Heart right ventricle (tissue), 16 donors: ENCODE data around the gene PDE11A. TPM values are rescaled to one million over a fixed set of nuclear protein-coding genes. Genes with fewer than 3 reads are reported as not detected.
"Not testable (repeated sequence)": the region's sequence is repeated elsewhere in the genome, so short reads cannot be mapped to it uniquely, and the experiment has no call there.

Experiments
- ATAC-seq, 8 donors: fragments of 200-7000 bp; cut with Tn5 transposase; one replicate each; pipeline ENCODE4 v1.9.1; 2020; ENCODE audit warnings: mild to moderate bottlenecking in 8 of 8, moderate library complexity in 8 of 8, moderate number of reproducible peaks in 1 of 8
- DNase-seq, 2 donors: peaks; one replicate each; pipeline ENCODE4 v3.0.0-alpha.2; 2020
- H3K27ac ChIP-seq, 10 donors: fragments of 200-600 bp; sonication (generic) in 2 of 10; one replicate each; pipeline versions ENCODE4 v1.5.0 to v1.8.0; 2020 to 2022; ENCODE audit warnings: mild to moderate bottlenecking in 3 of 10
- H3K27me3 ChIP-seq, 7 donors: fragments of 200-600 bp; one replicate each; pipeline ENCODE4 v1.8.0; 2021 to 2022; ENCODE audit warnings: mild to moderate bottlenecking in 2 of 7
- H3K36me3 ChIP-seq, 9 donors: fragments of 200-600 bp; sonication (generic) in 1 of 9; one replicate each; pipeline versions ENCODE4 v1.5.0 to v1.8.0; 2020 to 2022; ENCODE audit warnings: mild to moderate bottlenecking in 2 of 9
- H3K4me1 ChIP-seq, 9 donors: fragments of 200-600 bp; sonication (generic) in 1 of 9; one replicate each; pipeline versions ENCODE4 v1.5.0 to v1.8.0; 2020 to 2022; ENCODE audit warnings: mild to moderate bottlenecking in 4 of 9
- H3K4me3 ChIP-seq, 10 donors: fragments of 200-600 bp; sonication (generic) in 2 of 10; one replicate each; pipeline versions ENCODE4 v1.5.0 to v1.8.0; 2020 to 2022; ENCODE audit warnings: mild to moderate bottlenecking in 7 of 10, moderate library complexity in 2 of 10
- H3K9me3 ChIP-seq, 11 donors: fragments of 200-600 bp in 10 of 11; sonication (generic) in 2 of 11; one replicate each; pipeline versions ENCODE4 v1.5.0 to v1.8.0; 2013 to 2022; ENCODE audit warnings: mild to moderate bottlenecking in 2 of 11, control low read depth in 1 of 11, moderate library complexity in 1 of 11
- CTCF ChIP-seq, 9 donors: fragments of 200-600 bp; sonication (generic) in 2 of 9; IDR thresholded peaks; one replicate each; pipeline versions ENCODE4 v1.5.0 to v1.8.0; 2021 to 2022; ENCODE audit warnings: antibody characterized with exemption in 9 of 9, mild to moderate bottlenecking in 5 of 9, moderate library complexity in 1 of 9
- WGBS, 2 donors: extraction: QIAGEN DNeasy Blood & Tissue Kit; methylation state at CpG; one replicate each; pipeline ENCODE4 v1.1.7; 2013; ENCODE audit warnings: inconsistent platforms in 1 of 2; 5-methylcytosine and 5-hydroxymethylcytosine counted together
- intact Hi-C, 10 donors: fragments of 100-400 bp; cut with DNase I; formaldehyde crosslinking; loops; one replicate each; pipeline versions ENCODE4 v1.11.1 to v1.14.2; 2022
- polyA plus RNA-seq, 2 donors: library from polyadenylated mRNA; stranded (reverse); fragments of 200-250 nt; gene quantifications; one replicate each; pipeline ENCODE4 v1.2.3, GENCODE V29; 2013
- total RNA-seq, 10 donors: library from RNA; stranded (reverse); fragmentation: NEBNext Ultra II Directional in 3 of 10; extraction: Animal tissue kit (Norgen Biotek cat#: 25700) in 3 of 10; gene quantifications; one replicate each; pipeline versions ENCODE4 v1.2.1 to v1.2.4, GENCODE V29; 2021 to 2023
- donor health status: Arrhythmogenic right ventricular cardiomyopathy.
- donor health status: ischemic (EF 13 %, LVEDD 7.1; RV severe dilation, severe dysfunction).
- donor health status: healthy with polysubstance abuse.
- donor health status: DM: no; HTN: yes; CAD: no.
- donor health status: DM: no; HTN: no; CAD: no.
- donor health status: ischemic (EF 25% LVEDD 6.9; RV normal size, moderate dysfunction).
- donor health status: ischemic (EF 25% LVEDD 5.7; RV mildly dilated, moderate dysfunction).
- donor health status: healthy.
- donor health status: DM: yes; HTN: yes; CAD: no.
- donor health status: Ischemic cardiomyopathy.
- donor health status: ischemic (EF 35%, LVEDD 5.7; RV mildly dilated, moderate dysfunction).
- donor health status: nonischemic (EF 11% LVEDD 7.7; RV severe dilation, severe dysfunction).
- donor health status: DM: yes; HTN: yes; CAD: no.
- donor health status: PGD.
- donor health status: ischemic (EF 29% LVEDD 5.4; RV normal size, mild dysfunction).
- donor health status: nonischemic (EF 23%, LVEDD 6.1; RV moderate dilation, normal function).

Gene PDE11A
- total and polyA plus RNA-seq, 12 donors, result 0.12 to 6.4 (median 1.1) TPM

DNA sequence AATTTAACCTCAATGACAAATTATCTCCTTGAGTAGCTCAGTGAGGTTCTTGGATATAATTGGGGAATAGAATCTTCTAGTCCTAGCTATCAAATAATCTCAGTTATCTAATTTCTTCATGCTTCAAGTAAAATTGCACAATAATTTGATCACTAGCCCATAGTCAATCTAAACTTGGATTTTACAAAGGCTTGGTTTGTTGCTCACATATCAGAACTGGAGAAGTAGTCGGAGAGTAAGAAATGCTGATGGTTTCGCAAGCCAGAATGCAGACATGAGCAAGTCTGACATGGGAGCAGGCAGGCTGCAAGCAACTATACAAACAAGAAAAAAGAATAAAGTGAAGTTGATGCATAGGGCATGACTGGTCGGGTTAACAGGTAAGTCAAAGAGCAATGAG lies 11.7 kb upstream of the PDE11A start:
- WGBS, 2 donors, result 85 to 87% methylated on average over 3 of the region's 3 CpGs
- DNase-seq (no peak), ATAC-seq (no peak)
- Histone ChIP-seq H3K27ac (no peak overlapping the region), H3K36me3 (no peaks in the 10 kb centered on the region), H3K4me3 (no peak overlapping the region), H3K9me3 (peaks cover 0 to 10% (median 0%) of the 10 kb centered on the region in 11 donors), H3K27me3 (peaks cover 0 to 3% (median 0%) of the 10 kb centered on the region in 7 donors), H3K4me1 (no peaks in the 10 kb centered on the region)
- no peak for TF ChIP-seq CTCF (IDR thresholded peaks at IDR 0.05)
- intact Hi-C loops, result no loop called here

GRCh38 chr2:178082408-178083045 lies 9.9 kb upstream of the PDE11A start:
- intact Hi-C loops, result no loop called here
- ATAC-seq (no peak), DNase-seq (no peak)
- Histone ChIP-seq H3K36me3 (no peaks in the 10 kb centered on the region), H3K27ac (no peak overlapping the region), H3K9me3 (peaks cover 0 to 13% (median 0%) of the 10 kb centered on the region in 11 donors), H3K27me3 (peaks cover 0 to 3% (median 0%) of the 10 kb centered on the region in 7 donors), H3K4me3 (no peak overlapping the region), H3K4me1 (no peaks in the 10 kb centered on the region)
- TF ChIP-seq CTCF (IDR thresholded peaks at IDR 0.05), result no peak
- 67% methylated on average over 3 of the region's 3 CpGs for WGBS, 2 donors

DNA sequence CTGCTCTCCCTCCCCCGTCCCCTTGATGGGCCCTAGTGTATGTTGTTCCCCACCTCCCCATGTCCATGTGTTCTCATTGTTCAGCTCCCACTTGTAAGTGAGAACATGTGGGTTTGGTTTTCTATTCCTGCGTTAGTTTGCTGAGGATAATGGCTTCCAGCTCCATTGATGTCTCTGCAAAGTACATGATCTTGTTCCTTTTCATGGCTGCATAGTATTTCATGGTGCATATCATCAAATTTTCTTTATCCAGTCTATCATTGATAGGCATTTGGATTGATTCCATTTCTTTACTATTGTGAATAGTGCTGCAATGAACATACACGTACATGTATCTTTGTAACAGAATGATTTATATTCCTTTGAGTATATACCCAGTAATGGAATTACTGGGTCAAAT lies 6.7 kb upstream of the PDE11A start:
- H3K36me3 ChIP-seq, H3K4me3 ChIP-seq, H3K4me1 ChIP-seq, H3K27ac ChIP-seq, intact Hi-C loops, ATAC-seq, DNase-seq: not testable (repeated sequence)
- H3K27me3 ChIP-seq, result peaks cover 0 to 10% (median 0%) of the 10 kb centered on the region in 7 donors
- H3K9me3 ChIP-seq, result peaks cover 0 to 13% (median 0%) of the 10 kb centered on the region in 11 donors
- WGBS, 2 donors, result 71 to 90% methylated on average over 3 of the region's 3 CpGs

- Histone ChIP-seq H3K4me3 (no peak overlapping the region), H3K9me3 (peaks cover 0 to 13% (median 0%) of the 10 kb centered on the region in 11 donors), H3K27me3 (peaks cover 0 to 40% (median 13%) of the 10 kb centered on the region in 7 donors), H3K27ac (no peak overlapping the region), H3K36me3 (no peaks in the 10 kb centered on the region), H3K4me1 (peaks cover 0 to 16% (median 9%) of the 10 kb centered on the region in 9 donors)
- DNase-seq (no peak), ATAC-seq (no peak)
- TF ChIP-seq CTCF (IDR thresholded peaks at IDR 0.05), result no peak
- intact Hi-C loops, result no loop called here
Observed at GRCh38 chr2:178076130-178076529, 3.6 kb upstream of the PDE11A start.

DNA sequence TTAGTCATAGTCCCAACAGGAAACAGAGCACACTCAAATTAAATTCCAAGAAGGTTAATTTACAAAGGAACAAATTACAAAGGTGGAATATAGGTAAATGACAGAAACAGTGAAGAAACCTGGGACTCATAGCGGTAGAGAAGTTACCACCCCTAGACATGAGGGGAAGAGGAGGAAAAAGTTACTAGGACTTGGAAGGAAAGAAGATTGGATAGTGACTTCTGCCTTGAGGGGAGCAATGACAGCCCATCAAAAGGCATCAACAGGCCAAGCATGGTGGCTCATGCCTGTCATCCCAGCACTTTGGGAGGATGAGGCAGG lies 2.4 kb upstream of the PDE11A start:
- DNase-seq (no peak), ATAC-seq (no peak)
- H3K9me3 ChIP-seq, result peaks cover 0 to 10% (median 0%) of the 10 kb centered on the region in 11 donors
- H3K27ac ChIP-seq, result no peak overlapping the region
- 95% methylated on average over 1 of the region's 1 CpG for WGBS, 2 donors
- H3K27me3 ChIP-seq, result peaks cover 0 to 41% (median 13%) of the 10 kb centered on the region in 7 donors
- no peaks in the 10 kb centered on the region for H3K36me3 ChIP-seq
- no peak for TF ChIP-seq CTCF (IDR thresholded peaks at IDR 0.05)
- H3K4me3 ChIP-seq, result no peak overlapping the region
- intact Hi-C loops, result no loop called here
- peaks cover 0 to 16% (median 9%) of the 10 kb centered on the region in 9 donors for H3K4me1 ChIP-seq
